T-cell (primary cell): ENCODE data around the gene ARL17B. TPM values are rescaled to one million over a fixed set of nuclear protein-coding genes. Genes with fewer than 3 reads are reported as not detected.
A peak's percentile ranks its signal among the peaks of the same experiment; 100 is the strongest.
"Not testable (repeated sequence)": the region's sequence is repeated elsewhere in the genome, so short reads cannot be mapped to it uniquely, and the experiment has no call there.

Source experiments
- ATAC-seq, 4 experiments: fragments of 200-7000 bp in 3 of 4; fragments of 150-1000 bp in 1 of 4; cut with Tn5 transposase; replicated peaks in 1 of 4; 1 replicate in 3 of 4; 2 replicates in 1 of 4; pipeline ENCODE4 v1.10.0; 2021; ENCODE audit warnings: moderate library complexity in 3 of 4, mild to moderate bottlenecking in 2 of 4, moderate number of reproducible peaks in 1 of 4
- CTCF ChIA-PET, 2 donors: fragments of 300-600 bp; sonication (Branson Sonifier 250); formaldehyde crosslinking; loops; one replicate each; lab custom pipeline; 2022; ENCODE audit warnings: antibody characterized with exemption in 2 of 2; lab: Charles Lee
- POLR2A ChIA-PET, 2 donors: fragments of 300-600 bp; sonication (Branson Sonifier 250); formaldehyde crosslinking; loops; one replicate each; lab custom pipeline; 2022; ENCODE audit warnings: antibody characterized with exemption in 2 of 2; lab: Charles Lee
- DNase-seq, 35 experiments: peaks; one replicate each; pipeline versions ENCODE4 v3.0.0 to v3.0.0-alpha.2; 2013 to 2023
- H3K27ac ChIP-seq: one replicate; pipeline ENCODE4 v1.5.1; 2013; ENCODE audit warnings: low read length
- H3K27me3 ChIP-seq, 2 experiments: replicated peaks in 1 of 2; 1 replicate in 1 of 2; 2 replicates in 1 of 2; pipeline versions ENCODE4 v1.6.1 to v1.7.0; 2013; ENCODE audit warnings: low read length in 1 of 2, mixed read lengths in 1 of 2; ENCODE audit not compliant: control insufficient read depth in 2 of 2, insufficient read depth in 2 of 2; ENCODE audit errors: extremely low read depth in 1 of 2
- H3K36me3 ChIP-seq, 2 donors: 1 replicate in 1 of 2; 2 replicates in 1 of 2; pipeline versions ENCODE4 v1.6.1 to v1.7.0; 2013; ENCODE audit warnings: low read length in 1 of 2; ENCODE audit not compliant: control insufficient read depth in 2 of 2, insufficient read depth in 1 of 2; ENCODE audit errors: extremely low read depth in 1 of 2
- H3K4me1 ChIP-seq, 2 experiments: 1 replicate in 1 of 2; 2 replicates in 1 of 2; pipeline versions ENCODE4 v1.6.1 to v1.7.0; 2013; ENCODE audit warnings: low read length in 2 of 2, mixed read lengths in 1 of 2; ENCODE audit not compliant: insufficient read depth in 2 of 2, control insufficient read depth in 1 of 2; ENCODE audit errors: extremely low read depth in 1 of 2
- H3K4me3 ChIP-seq, 2 donors: 1 replicate in 1 of 2; 2 replicates in 1 of 2; pipeline versions ENCODE4 v1.5.1 to v1.7.0; 2013; ENCODE audit warnings: mild to moderate bottlenecking in 2 of 2, low read length in 1 of 2, moderate library complexity in 1 of 2; ENCODE audit not compliant: control insufficient read depth in 1 of 2; ENCODE audit errors: extremely low read depth in 1 of 2
- H3K9me3 ChIP-seq: 2 replicates; pipeline ENCODE4 v1.7.0; 2013
- H3K27ac Mint-ChIP-seq, 2 donors: one replicate each; pipeline ENCODE4 v1.8.0; 2020 to 2021; ENCODE audit warnings: mild to moderate bottlenecking in 2 of 2, mixed read lengths in 2 of 2
- H3K27me3 Mint-ChIP-seq, 2 donors: one replicate each; pipeline ENCODE4 v1.8.0; 2021 to 2022; ENCODE audit warnings: mixed read lengths in 2 of 2
- H3K36me3 Mint-ChIP-seq: one replicate; pipeline ENCODE4 v1.8.0; 2021; ENCODE audit warnings: mixed read lengths
- H3K4me1 Mint-ChIP-seq, 3 donors: one replicate each; pipeline ENCODE4 v1.8.0; 2020 to 2022; ENCODE audit warnings: mixed read lengths in 3 of 3, mild to moderate bottlenecking in 1 of 3
- H3K4me3 Mint-ChIP-seq, 3 donors: one replicate each; pipeline ENCODE4 v1.8.0; 2020 to 2022; ENCODE audit warnings: mild to moderate bottlenecking in 3 of 3, mixed read lengths in 3 of 3, moderate library complexity in 3 of 3
- H3K9me3 Mint-ChIP-seq, 3 donors: one replicate each; pipeline ENCODE4 v1.8.0; 2020 to 2022; ENCODE audit warnings: mixed read lengths in 3 of 3
- whole genome bisulfite sequencing: methylation state at CpG from one replicate; pipeline ENCODE4 v1.1.5; 2013; ENCODE audit warnings: missing lambda C conversion rate; ENCODE audit not compliant: insufficient coverage; 5-methylcytosine and 5-hydroxymethylcytosine counted together
- total RNA-seq, 35 experiments: library from RNA in 6 of 35; stranded (reverse) in 6 of 35; fragments of 120-200 nt in 1 of 35; gene quantifications; one replicate each; pipeline versions ENCODE4 v1.2.1 to v1.2.4 and lab custom pipeline; 2013 to 2026

ARL17B gene
- total RNA-seq, 5 donors from 2014 or later (not counting 1 experiment from before 2014, with no cell fraction given), result 16.6 to 49.2 (median 30.4) TPM

DNA sequence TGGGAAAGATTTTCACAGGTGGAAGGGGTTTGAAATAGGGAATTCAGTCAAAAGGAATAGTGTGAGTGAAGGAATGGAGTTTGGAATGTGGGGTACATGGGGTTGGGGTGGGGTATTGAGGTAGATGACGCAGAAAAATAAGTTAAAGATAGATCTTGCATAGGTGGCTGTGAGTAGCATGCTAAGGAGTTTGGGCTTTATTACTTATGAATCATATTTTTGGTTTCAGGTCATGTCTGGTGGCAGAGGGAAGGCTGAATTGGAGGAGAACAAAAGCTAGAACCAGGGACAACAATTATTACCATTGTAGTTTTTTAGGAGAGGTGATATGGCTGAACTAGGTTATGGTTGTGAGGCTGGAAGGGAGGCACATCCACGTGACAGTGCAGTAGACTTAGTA lies 34.7 kb upstream of the ARL17B start:
- H3K4me1 Mint-ChIP-seq, H3K9me3 Mint-ChIP-seq, ATAC-seq, H3K4me1 ChIP-seq, H3K27me3 Mint-ChIP-seq, H3K9me3 ChIP-seq, H3K27me3 ChIP-seq, H3K27ac Mint-ChIP-seq, H3K36me3 Mint-ChIP-seq, H3K4me3 ChIP-seq, H3K4me3 Mint-ChIP-seq, DNase-seq, H3K36me3 ChIP-seq, H3K27ac ChIP-seq, POLR2A ChIA-PET, CTCF ChIA-PET: not testable (repeated sequence)
- WGBS, result no CpG with 5 or more reads among the region's 2 CpGs

DNA sequence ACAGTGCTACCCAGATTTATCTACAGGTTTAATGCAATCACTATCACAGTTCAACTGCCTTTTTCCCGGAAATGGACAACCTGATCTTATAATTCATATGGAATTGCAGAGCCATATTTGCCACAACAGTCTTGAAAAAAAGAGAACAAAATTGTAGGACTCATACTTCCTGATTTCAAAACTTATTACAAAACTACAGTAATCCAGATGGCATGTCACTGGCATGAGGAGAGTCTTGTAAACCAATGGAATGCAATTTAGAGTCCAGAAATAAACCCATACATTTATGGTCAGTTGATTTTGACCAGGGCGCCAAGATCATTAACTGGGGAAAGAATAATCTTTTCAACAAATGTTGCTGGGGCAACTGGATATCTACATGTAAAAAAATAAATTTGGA lies 32.1 kb upstream of the ARL17B start:
- H3K36me3 Mint-ChIP-seq, POLR2A ChIA-PET, H3K9me3 ChIP-seq, H3K27ac Mint-ChIP-seq, CTCF ChIA-PET, H3K4me3 ChIP-seq, H3K9me3 Mint-ChIP-seq, H3K27me3 Mint-ChIP-seq, H3K4me1 ChIP-seq, H3K27ac ChIP-seq, ATAC-seq, H3K4me1 Mint-ChIP-seq, H3K27me3 ChIP-seq, H3K4me3 Mint-ChIP-seq, H3K36me3 ChIP-seq, DNase-seq: not testable (repeated sequence)
- no CpG with 5 or more reads among the region's 2 CpGs for WGBS

- DNase-seq, H3K4me3 Mint-ChIP-seq, H3K4me1 ChIP-seq, H3K9me3 ChIP-seq, H3K36me3 ChIP-seq, ATAC-seq, H3K27ac ChIP-seq, H3K36me3 Mint-ChIP-seq, H3K27ac Mint-ChIP-seq, H3K4me3 ChIP-seq, POLR2A ChIA-PET, H3K9me3 Mint-ChIP-seq, H3K4me1 Mint-ChIP-seq, H3K27me3 ChIP-seq, H3K27me3 Mint-ChIP-seq, CTCF ChIA-PET: not testable (repeated sequence)
Measured at GRCh38 chr17:46385491-46385890, 23.9 kb upstream of the ARL17B start.

- H3K27me3 ChIP-seq, H3K27ac Mint-ChIP-seq, H3K36me3 ChIP-seq, H3K4me3 Mint-ChIP-seq, ATAC-seq, POLR2A ChIA-PET, H3K4me1 ChIP-seq, H3K27ac ChIP-seq, H3K4me3 ChIP-seq, CTCF ChIA-PET, H3K36me3 Mint-ChIP-seq, H3K4me1 Mint-ChIP-seq, H3K27me3 Mint-ChIP-seq, H3K9me3 Mint-ChIP-seq, DNase-seq, H3K9me3 ChIP-seq: not testable (repeated sequence)
- WGBS, result no CpG with 5 or more reads among the region's 4 CpGs
Measured at GRCh38 chr17:46383118-46383517, 21.6 kb upstream of the ARL17B start.

GRCh38 chr17:46373418-46373817 lies 11.9 kb upstream of the ARL17B start:
- no CpG with 5 or more reads among the region's 7 CpGs for WGBS

GRCh38 chr17:46372236-46373229 lies 11.0 kb upstream of the ARL17B start:
- H3K27ac Mint-ChIP-seq, H3K4me1 ChIP-seq, H3K4me3 ChIP-seq, H3K9me3 ChIP-seq, H3K27me3 ChIP-seq, H3K4me1 Mint-ChIP-seq, POLR2A ChIA-PET, H3K4me3 Mint-ChIP-seq, CTCF ChIA-PET, H3K27me3 Mint-ChIP-seq, DNase-seq, H3K27ac ChIP-seq, H3K9me3 Mint-ChIP-seq, H3K36me3 ChIP-seq, H3K36me3 Mint-ChIP-seq: not testable (repeated sequence)
- ATAC-seq, result peak; percentile 91 to 93 (median 92)
- no CpG with 5 or more reads among the region's 95 CpGs for WGBS

More at GRCh38 chr17:46373418-46373817, 11.9 kb upstream of the ARL17B start:
- H3K4me1 Mint-ChIP-seq, H3K36me3 Mint-ChIP-seq, H3K9me3 ChIP-seq, DNase-seq, CTCF ChIA-PET, H3K36me3 ChIP-seq, H3K27me3 ChIP-seq, H3K4me1 ChIP-seq, H3K27me3 Mint-ChIP-seq, H3K4me3 ChIP-seq, H3K27ac ChIP-seq, H3K9me3 Mint-ChIP-seq, POLR2A ChIA-PET, H3K4me3 Mint-ChIP-seq, H3K27ac Mint-ChIP-seq: not testable (repeated sequence)
- peak in 3 of 4 experiments; percentile 24 to 54 (median 29) for ATAC-seq
